ENCODE results near the gene RPS6KA4.

GRCh38 chr11:64339286-64339685 is 19.7 kb upstream of the RPS6KA4 start:
- TF ChIP-seq ZNF496 (CRISPR knock-in tag; IDR thresholded peaks at IDR 0.05; ENCODE audit: insufficient replicate concordance) (no peak), ARID5B (CRISPR knock-in tag; IDR thresholded peaks at IDR 0.05) (no peak), ATF1 (CRISPR knock-in tag; IDR thresholded peaks at IDR 0.05) (no peak), SRSF9 (IDR thresholded peaks at IDR 0.05; ENCODE audit: borderline replicate concordance, insufficient read depth, low read depth, low read length, poor library complexity, severe bottlenecking) (no peak), JUNB (CRISPR knock-in tag; IDR thresholded peaks at IDR 0.05; ENCODE audit: borderline replicate concordance) (no peak), EZH2 (conservative IDR thresholded peaks at IDR 0.05; ENCODE audit: low read depth, low read length) (no peak), FOXM1 (CRISPR knock-in tag; IDR thresholded peaks at IDR 0.05) (no peak), RORA (CRISPR knock-in tag; IDR thresholded peaks at IDR 0.05) (no peak)
- TF ChIP-seq, protein P1, sequence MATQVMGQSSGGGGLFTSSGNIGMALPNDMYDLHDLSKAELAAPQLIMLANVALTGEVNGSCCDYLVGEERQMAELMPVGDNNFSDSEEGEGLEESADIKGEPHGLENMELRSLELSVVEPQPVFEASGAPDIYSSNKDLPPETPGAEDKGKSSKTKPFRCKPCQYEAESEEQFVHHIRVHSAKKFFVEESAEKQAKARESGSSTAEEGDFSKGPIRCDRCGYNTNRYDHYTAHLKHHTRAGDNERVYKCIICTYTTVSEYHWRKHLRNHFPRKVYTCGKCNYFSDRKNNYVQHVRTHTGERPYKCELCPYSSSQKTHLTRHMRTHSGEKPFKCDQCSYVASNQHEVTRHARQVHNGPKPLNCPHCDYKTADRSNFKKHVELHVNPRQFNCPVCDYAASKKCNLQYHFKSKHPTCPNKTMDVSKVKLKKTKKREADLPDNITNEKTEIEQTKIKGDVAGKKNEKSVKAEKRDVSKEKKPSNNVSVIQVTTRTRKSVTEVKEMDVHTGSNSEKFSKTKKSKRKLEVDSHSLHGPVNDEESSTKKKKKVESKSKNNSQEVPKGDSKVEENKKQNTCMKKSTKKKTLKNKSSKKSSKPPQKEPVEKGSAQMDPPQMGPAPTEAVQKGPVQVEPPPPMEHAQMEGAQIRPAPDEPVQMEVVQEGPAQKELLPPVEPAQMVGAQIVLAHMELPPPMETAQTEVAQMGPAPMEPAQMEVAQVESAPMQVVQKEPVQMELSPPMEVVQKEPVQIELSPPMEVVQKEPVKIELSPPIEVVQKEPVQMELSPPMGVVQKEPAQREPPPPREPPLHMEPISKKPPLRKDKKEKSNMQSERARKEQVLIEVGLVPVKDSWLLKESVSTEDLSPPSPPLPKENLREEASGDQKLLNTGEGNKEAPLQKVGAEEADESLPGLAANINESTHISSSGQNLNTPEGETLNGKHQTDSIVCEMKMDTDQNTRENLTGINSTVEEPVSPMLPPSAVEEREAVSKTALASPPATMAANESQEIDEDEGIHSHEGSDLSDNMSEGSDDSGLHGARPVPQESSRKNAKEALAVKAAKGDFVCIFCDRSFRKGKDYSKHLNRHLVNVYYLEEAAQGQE (IDR thresholded peaks at IDR 0.05; ENCODE audit: borderline replicate concordance in 1 of 2, low read depth in 1 of 2, low read length in 2 of 2), result no peak
- TF ChIP-seq, protein P2, sequence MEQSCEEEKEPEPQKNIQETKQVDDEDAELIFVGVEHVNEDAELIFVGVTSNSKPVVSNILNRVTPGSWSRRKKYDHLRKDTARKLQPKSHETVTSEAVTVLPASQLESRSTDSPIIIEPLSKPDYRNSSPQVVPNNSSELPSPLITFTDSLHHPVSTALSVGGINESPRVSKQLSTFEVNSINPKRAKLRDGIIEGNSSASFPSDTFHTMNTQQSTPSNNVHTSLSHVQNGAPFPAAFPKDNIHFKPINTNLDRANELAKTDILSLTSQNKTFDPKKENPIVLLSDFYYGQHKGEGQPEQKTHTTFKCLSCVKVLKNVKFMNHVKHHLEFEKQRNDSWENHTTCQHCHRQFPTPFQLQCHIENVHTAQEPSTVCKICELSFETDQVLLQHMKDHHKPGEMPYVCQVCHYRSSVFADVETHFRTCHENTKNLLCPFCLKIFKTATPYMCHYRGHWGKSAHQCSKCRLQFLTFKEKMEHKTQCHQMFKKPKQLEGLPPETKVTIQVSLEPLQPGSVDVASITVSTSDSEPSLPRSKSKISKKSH (CRISPR knock-in tag; IDR thresholded peaks at IDR 0.05; ENCODE audit: borderline replicate concordance), result no peak
- TF ChIP-seq, protein P3, sequence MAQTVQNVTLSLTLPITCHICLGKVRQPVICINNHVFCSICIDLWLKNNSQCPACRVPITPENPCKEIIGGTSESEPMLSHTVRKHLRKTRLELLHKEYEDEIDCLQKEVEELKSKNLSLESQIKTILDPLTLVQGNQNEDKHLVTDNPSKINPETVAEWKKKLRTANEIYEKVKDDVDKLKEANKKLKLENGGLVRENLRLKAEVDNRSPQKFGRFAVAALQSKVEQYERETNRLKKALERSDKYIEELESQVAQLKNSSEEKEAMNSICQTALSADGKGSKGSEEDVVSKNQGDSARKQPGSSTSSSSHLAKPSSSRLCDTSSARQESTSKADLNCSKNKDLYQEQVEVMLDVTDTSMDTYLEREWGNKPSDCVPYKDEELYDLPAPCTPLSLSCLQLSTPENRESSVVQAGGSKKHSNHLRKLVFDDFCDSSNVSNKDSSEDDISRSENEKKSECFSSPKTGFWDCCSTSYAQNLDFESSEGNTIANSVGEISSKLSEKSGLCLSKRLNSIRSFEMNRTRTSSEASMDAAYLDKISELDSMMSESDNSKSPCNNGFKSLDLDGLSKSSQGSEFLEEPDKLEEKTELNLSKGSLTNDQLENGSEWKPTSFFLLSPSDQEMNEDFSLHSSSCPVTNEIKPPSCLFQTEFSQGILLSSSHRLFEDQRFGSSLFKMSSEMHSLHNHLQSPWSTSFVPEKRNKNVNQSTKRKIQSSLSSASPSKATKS (CRISPR knock-in tag; IDR thresholded peaks at IDR 0.05), result no peak
- TF ChIP-seq, protein P4, sequence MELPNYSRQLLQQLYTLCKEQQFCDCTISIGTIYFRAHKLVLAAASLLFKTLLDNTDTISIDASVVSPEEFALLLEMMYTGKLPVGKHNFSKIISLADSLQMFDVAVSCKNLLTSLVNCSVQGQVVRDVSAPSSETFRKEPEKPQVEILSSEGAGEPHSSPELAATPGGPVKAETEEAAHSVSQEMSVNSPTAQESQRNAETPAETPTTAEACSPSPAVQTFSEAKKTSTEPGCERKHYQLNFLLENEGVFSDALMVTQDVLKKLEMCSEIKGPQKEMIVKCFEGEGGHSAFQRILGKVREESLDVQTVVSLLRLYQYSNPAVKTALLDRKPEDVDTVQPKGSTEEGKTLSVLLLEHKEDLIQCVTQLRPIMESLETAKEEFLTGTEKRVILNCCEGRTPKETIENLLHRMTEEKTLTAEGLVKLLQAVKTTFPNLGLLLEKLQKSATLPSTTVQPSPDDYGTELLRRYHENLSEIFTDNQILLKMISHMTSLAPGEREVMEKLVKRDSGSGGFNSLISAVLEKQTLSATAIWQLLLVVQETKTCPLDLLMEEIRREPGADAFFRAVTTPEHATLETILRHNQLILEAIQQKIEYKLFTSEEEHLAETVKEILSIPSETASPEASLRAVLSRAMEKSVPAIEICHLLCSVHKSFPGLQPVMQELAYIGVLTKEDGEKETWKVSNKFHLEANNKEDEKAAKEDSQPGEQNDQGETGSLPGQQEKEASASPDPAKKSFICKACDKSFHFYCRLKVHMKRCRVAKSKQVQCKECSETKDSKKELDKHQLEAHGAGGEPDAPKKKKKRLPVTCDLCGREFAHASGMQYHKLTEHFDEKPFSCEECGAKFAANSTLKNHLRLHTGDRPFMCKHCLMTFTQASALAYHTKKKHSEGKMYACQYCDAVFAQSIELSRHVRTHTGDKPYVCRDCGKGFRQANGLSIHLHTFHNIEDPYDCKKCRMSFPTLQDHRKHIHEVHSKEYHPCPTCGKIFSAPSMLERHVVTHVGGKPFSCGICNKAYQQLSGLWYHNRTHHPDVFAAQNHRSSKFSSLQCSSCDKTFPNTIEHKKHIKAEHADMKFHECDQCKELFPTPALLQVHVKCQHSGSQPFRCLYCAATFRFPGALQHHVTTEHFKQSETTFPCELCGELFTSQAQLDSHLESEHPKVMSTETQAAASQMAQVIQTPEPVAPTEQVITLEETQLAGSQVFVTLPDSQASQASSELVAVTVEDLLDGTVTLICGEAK (IDR thresholded peaks at IDR 0.05), result no peak
- TF ChIP-seq, protein P4 (CRISPR knock-in tag; IDR thresholded peaks at IDR 0.05), result no peak
